VCaP (cell line): ENCODE results near the gene DEFB113.

Experiments used
- H3K27ac ChIP-seq: fragments of 450-650 bp; 2 replicates; pipeline ENCODE4 v1.5.1; 2017
- CTCF ChIP-seq: fragments of 450-650 bp; conservative IDR thresholded peaks from 2 replicates; pipeline ENCODE4 v1.5.1; 2017; ENCODE audit warnings: mild to moderate bottlenecking, moderate library complexity

Gene DEFB113

GRCh38 chr6:49937811-49938210 lies 31.6 kb downstream of the DEFB113 start:
- TF ChIP-seq CTCF: no peak
- H3K27ac ChIP-seq: no peak overlapping the region

- no peak overlapping the region for H3K27ac ChIP-seq
- no peak for TF ChIP-seq CTCF
Measured at GRCh38 chr6:49937017-49937416, 32.4 kb downstream of the DEFB113 start.

GRCh38 chr6:49935387-49935786 lies 34.0 kb downstream of the DEFB113 start:
- no peak for TF ChIP-seq CTCF
- H3K27ac ChIP-seq: no peak overlapping the region

- no peak overlapping the region for H3K27ac ChIP-seq
- no peak for TF ChIP-seq CTCF
Measured at GRCh38 chr6:49934770-49935169, 34.7 kb downstream of the DEFB113 start.

- H3K27ac ChIP-seq: no peak overlapping the region
- no peak for TF ChIP-seq CTCF
Measured at GRCh38 chr6:49933526-49933925, 35.9 kb downstream of the DEFB113 start.

GRCh38 chr6:49929340-49929739 lies 40.1 kb downstream of the DEFB113 start:
- no peak overlapping the region for H3K27ac ChIP-seq
- no peak for TF ChIP-seq CTCF

GRCh38 chr6:49923826-49924225 lies 45.6 kb downstream of the DEFB113 start:
- no peak overlapping the region for H3K27ac ChIP-seq
- no peak; the same call in 1 of the 2 replicates for TF ChIP-seq CTCF
